SK-N-SH (cell line): ENCODE measurements around the gene SFRP2.

Experiments
- CTCF ChIP-seq: fragments of 200-600 bp; sonication (generic); IDR thresholded peaks from 2 replicates; pipeline ENCODE4 v1.6.1; 2017; ENCODE audit warnings: antibody characterized with exemption, mild to moderate bottlenecking, moderate library complexity
- EP300 ChIP-seq, 2 experiments: IDR thresholded peaks; 2 replicates each; pipeline versions ENCODE4 v1.4.0 to v1.6.1; 2012; ENCODE audit warnings: borderline replicate concordance in 1 of 2, low read depth in 1 of 2, low read length in 1 of 2
- GATA2 ChIP-seq: sonication (generic); formaldehyde crosslinking; IDR thresholded peaks from 2 replicates; pipeline ENCODE4 v1.5.0; 2020; ENCODE audit warnings: mild to moderate bottlenecking, missing genetic modification reagents
- SMC3 ChIP-seq: IDR thresholded peaks from 2 replicates; pipeline ENCODE4 v1.6.1; 2012; ENCODE audit warnings: low read depth, low read length, improper control_type of control experiment
- TAF1 ChIP-seq: IDR thresholded peaks from 2 replicates; pipeline ENCODE4 v1.6.1; 2012; ENCODE audit warnings: low read depth, mild to moderate bottlenecking, low read length, moderate library complexity, borderline replicate concordance

- TF ChIP-seq TAF1 (no peak), SMC3 (no peak), CTCF (no peak), GATA2 (CRISPR knock-in tag) (no peak), EP300 (IDR thresholded peaks at IDR 0.05; ENCODE audit: borderline replicate concordance in 1 of 2, low read depth in 1 of 2, low read length in 1 of 2) (no peak)
Observed at GRCh38 chr4:153781280-153781679, 7.6 kb downstream of the SFRP2 start.
